PC-3 (cell line): ENCODE results near the gene FTO.

Experiments used
- CTCF ChIP-seq: fragments of 300-600 bp; sonication (generic); conservative IDR thresholded peaks from 2 replicates; pipeline ENCODE4 v1.5.1; 2017; ENCODE audit warnings: antibody characterized with exemption, low read depth, mild to moderate bottlenecking, low read length
- EZH2 ChIP-seq: fragments of 300-600 bp; sonication (generic); IDR thresholded peaks from one replicate; pipeline ENCODE4 v1.6.1; 2017; ENCODE audit warnings: antibody characterized with exemption, mild to moderate bottlenecking, low read length; ENCODE audit not compliant: unreplicated experiment
- EZH2phosphoT487 ChIP-seq: fragments of 300-600 bp; sonication (generic); IDR thresholded peaks from 2 replicates; pipeline ENCODE4 v1.6.1; 2018; ENCODE audit warnings: mild to moderate bottlenecking, antibody characterized with exemption, low read length, borderline replicate concordance

GRCh38 chr16:53787423-53787822 lies 83.5 kb downstream of the FTO start:
- TF ChIP-seq CTCF = no peak
- TF ChIP-seq EZH2phosphoT487 = no peak
- TF ChIP-seq EZH2 = no peak
